Fibroblast of gingiva (primary cell): Measurements from ENCODE around the gene NUTM2B.
"Not testable (repeated sequence)": the region's sequence is repeated elsewhere in the genome, so short reads cannot be mapped to it uniquely, and the experiment has no call there.

ENCODE experiments used
- DNase-seq: peaks from one replicate; pipeline ENCODE4 v3.0.0-alpha.2; 2011; ENCODE audit warnings: low read depth

The NUTM2B gene

GRCh38 chr10:79702927-79703326, at the start of gene NUTM2B:
NUTM2B (plus strand) TSS chr10:79703227; CDS start chr10:79703610, 383 bp downstream.
- not testable (repeated sequence) for DNase-seq

GRCh38 chr10:79663287-79663686, 39.7 kb upstream of the NUTM2B start:
- DNase-seq: not testable (repeated sequence)

GRCh38 chr10:79664686-79665085, 38.3 kb upstream of the NUTM2B start:
- DNase-seq: not testable (repeated sequence)

- not testable (repeated sequence) for DNase-seq
Observed at GRCh38 chr10:79669248-79669788, 33.7 kb upstream of the NUTM2B start.

GRCh38 chr10:79674878-79675277, 28.1 kb upstream of the NUTM2B start:
- not testable (repeated sequence) for DNase-seq

GRCh38 chr10:79683026-79683883, 19.8 kb upstream of the NUTM2B start:
- DNase-seq: not testable (repeated sequence)

- DNase-seq: not testable (repeated sequence)
Observed at GRCh38 chr10:79683884-79684720, 18.9 kb upstream of the NUTM2B start.

- not testable (repeated sequence) for DNase-seq
Observed at GRCh38 chr10:79685044-79685685, 17.9 kb upstream of the NUTM2B start.

GRCh38 chr10:79686595-79686994, 16.4 kb upstream of the NUTM2B start:
- DNase-seq: not testable (repeated sequence)

- not testable (repeated sequence) for DNase-seq
Observed at GRCh38 chr10:79687406-79688150, 15.4 kb upstream of the NUTM2B start.

- not testable (repeated sequence) for DNase-seq
Observed at GRCh38 chr10:79688798-79689197, 14.2 kb upstream of the NUTM2B start.

GRCh38 chr10:79696596-79696995, 6.4 kb upstream of the NUTM2B start:
- not testable (repeated sequence) for DNase-seq

GRCh38 chr10:79697141-79697540, 5.9 kb upstream of the NUTM2B start:
- DNase-seq: not testable (repeated sequence)

- DNase-seq: not testable (repeated sequence)
Observed at GRCh38 chr10:79700381-79700944, 2.6 kb upstream of the NUTM2B start.

- not testable (repeated sequence) for DNase-seq
Observed at GRCh38 chr10:79707017-79707416, 4.0 kb downstream of the NUTM2B start.

- DNase-seq: not testable (repeated sequence)
Observed at GRCh38 chr10:79714976-79715375, 11.9 kb downstream of the NUTM2B start.

- DNase-seq: not testable (repeated sequence)
Observed at GRCh38 chr10:79716917-79717579, 14.0 kb downstream of the NUTM2B start.

- not testable (repeated sequence) for DNase-seq
Observed at GRCh38 chr10:79720000-79720399, 17.0 kb downstream of the NUTM2B start.

- DNase-seq: not testable (repeated sequence)
Observed at GRCh38 chr10:79726620-79727019, 23.6 kb downstream of the NUTM2B start.

GRCh38 chr10:79744844-79745243, 41.8 kb downstream of the NUTM2B start:
- DNase-seq: not testable (repeated sequence)
